Endodermal cell (in vitro differentiated cells): Measurements from ENCODE around the gene MCF2. TPM values are rescaled to one million over a fixed set of nuclear protein-coding genes. Genes with fewer than 3 reads are reported as not detected.

Experiments used
- DNase-seq: peaks from one replicate; pipeline ENCODE4 v3.0.0-alpha.2; 2017
- H3K27ac ChIP-seq: 2 replicates; pipeline ENCODE4 v1.5.1; 2013; ENCODE audit warnings: mild to moderate bottlenecking, low read depth, low read length, moderate library complexity
- H3K27me3 ChIP-seq: 2 replicates; pipeline ENCODE4 v1.6.1; 2013; ENCODE audit warnings: mild to moderate bottlenecking, low read length, moderate library complexity; ENCODE audit not compliant: insufficient read depth, control insufficient read depth, poor library complexity, severe bottlenecking
- H3K36me3 ChIP-seq: 2 replicates; pipeline ENCODE4 v1.7.0; 2013; ENCODE audit warnings: mild to moderate bottlenecking, low read length, moderate library complexity; ENCODE audit not compliant: control insufficient read depth, insufficient read depth
- H3K4me1 ChIP-seq: one replicate; pipeline ENCODE4 v1.7.0; 2013; ENCODE audit warnings: low read length; ENCODE audit not compliant: control insufficient read depth, insufficient read depth
- H3K4me3 ChIP-seq: 2 replicates; pipeline ENCODE4 v1.5.1; 2013; ENCODE audit warnings: mild to moderate bottlenecking, low read length, moderate library complexity
- H3K9ac ChIP-seq: 2 replicates; pipeline ENCODE4 v1.6.1; 2013; ENCODE audit warnings: mild to moderate bottlenecking, low read length, moderate library complexity; ENCODE audit not compliant: poor library complexity, severe bottlenecking; ENCODE audit errors: extremely low read depth
- H3K9me3 ChIP-seq: 2 replicates; pipeline ENCODE4 v1.6.1; 2013; ENCODE audit warnings: mild to moderate bottlenecking, low read length, moderate library complexity; ENCODE audit not compliant: control insufficient read depth
- H3K27ac Mint-ChIP-seq: 2 replicates; pipeline ENCODE4 v1.8.0; 2020; ENCODE audit warnings: mixed read lengths
- H3K27me3 Mint-ChIP-seq: 2 replicates; pipeline ENCODE4 v1.8.0; 2021; ENCODE audit warnings: mild to moderate bottlenecking, mixed read lengths; ENCODE audit not compliant: insufficient read depth
- H3K36me3 Mint-ChIP-seq: 2 replicates; pipeline ENCODE4 v1.8.0; 2020; ENCODE audit warnings: low read depth, mixed read lengths
- H3K4me1 Mint-ChIP-seq: 2 replicates; pipeline ENCODE4 v1.8.0; 2020; ENCODE audit warnings: mixed read lengths
- H3K4me3 Mint-ChIP-seq: 2 replicates; pipeline ENCODE4 v1.8.0; 2020; ENCODE audit warnings: mild to moderate bottlenecking, moderate library complexity, mixed read lengths
- H3K9me3 Mint-ChIP-seq: 2 replicates; pipeline ENCODE4 v1.8.0; 2020; ENCODE audit warnings: mild to moderate bottlenecking, mixed read lengths
- WGBS, 2 experiments: methylation state at CpG; one replicate each; pipeline versions ENCODE4 v1.1.5 to v1.1.7; 2013; ENCODE audit warnings: missing lambda C conversion rate in 2 of 2, mixed read lengths in 1 of 2; ENCODE audit not compliant: insufficient coverage in 1 of 2, insufficient read length in 1 of 2; 5-methylcytosine and 5-hydroxymethylcytosine counted together
- total RNA-seq, 2 donors: library from RNA; stranded (reverse); fragmentation: NEBNext Ultra II Directional in 1 of 2; extraction: Animal tissue kit (Norgen Biotek cat#: 25700) in 1 of 2; gene quantifications; 2 replicates in 1 of 2; 3 replicates in 1 of 2; pipeline ENCODE4 v1.2.1, GENCODE V29; 2021
- TF ChIP-seq, protein P1 (sequence below): fragments of 200-600 bp; sonication (generic); conservative IDR thresholded peaks from 2 replicates; pipeline ENCODE4 v1.5.0; 2021; ENCODE audit warnings: antibody characterized with exemption, mild to moderate bottlenecking

The MCF2 gene
- total RNA-seq, 2 donors from 2014 or later: 1.1 to 2.1 TPM

DNA sequence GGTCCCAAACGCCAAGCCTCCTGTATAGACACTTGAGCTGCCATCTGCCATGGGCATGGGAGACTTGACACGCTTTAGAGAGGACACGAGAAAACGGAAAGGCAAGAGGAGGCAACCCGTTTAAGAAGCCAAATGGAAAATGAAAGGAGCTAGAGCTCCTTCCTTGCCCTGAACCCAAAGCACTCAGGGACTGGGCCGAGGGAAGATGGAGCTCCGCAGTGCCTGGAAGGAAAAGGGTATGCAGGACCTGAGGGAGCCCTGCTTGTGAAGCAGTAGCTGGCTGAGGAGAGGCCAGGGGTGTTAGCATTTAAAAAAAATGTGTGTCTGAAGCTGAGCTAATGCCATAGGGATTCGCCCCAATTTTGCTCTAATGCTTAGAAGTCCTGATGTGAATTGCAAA, 15.1 kb downstream of the MCF2 start:
- H3K9me3 Mint-ChIP-seq: no peaks in the 10 kb centered on the region
- no peak overlapping the region for H3K27ac Mint-ChIP-seq
- Histone ChIP-seq H3K4me3 (no peak overlapping the region), H3K27me3 (peaks cover 46% of the 10 kb centered on the region), H3K36me3 (no peaks in the 10 kb centered on the region), H3K27ac (no peak overlapping the region), H3K9me3 (no peaks in the 10 kb centered on the region), H3K4me1 (no peaks in the 10 kb centered on the region), H3K9ac (no peak overlapping the region)
- peaks cover 36% of the 10 kb centered on the region for H3K27me3 Mint-ChIP-seq
- TF ChIP-seq, protein P1, sequence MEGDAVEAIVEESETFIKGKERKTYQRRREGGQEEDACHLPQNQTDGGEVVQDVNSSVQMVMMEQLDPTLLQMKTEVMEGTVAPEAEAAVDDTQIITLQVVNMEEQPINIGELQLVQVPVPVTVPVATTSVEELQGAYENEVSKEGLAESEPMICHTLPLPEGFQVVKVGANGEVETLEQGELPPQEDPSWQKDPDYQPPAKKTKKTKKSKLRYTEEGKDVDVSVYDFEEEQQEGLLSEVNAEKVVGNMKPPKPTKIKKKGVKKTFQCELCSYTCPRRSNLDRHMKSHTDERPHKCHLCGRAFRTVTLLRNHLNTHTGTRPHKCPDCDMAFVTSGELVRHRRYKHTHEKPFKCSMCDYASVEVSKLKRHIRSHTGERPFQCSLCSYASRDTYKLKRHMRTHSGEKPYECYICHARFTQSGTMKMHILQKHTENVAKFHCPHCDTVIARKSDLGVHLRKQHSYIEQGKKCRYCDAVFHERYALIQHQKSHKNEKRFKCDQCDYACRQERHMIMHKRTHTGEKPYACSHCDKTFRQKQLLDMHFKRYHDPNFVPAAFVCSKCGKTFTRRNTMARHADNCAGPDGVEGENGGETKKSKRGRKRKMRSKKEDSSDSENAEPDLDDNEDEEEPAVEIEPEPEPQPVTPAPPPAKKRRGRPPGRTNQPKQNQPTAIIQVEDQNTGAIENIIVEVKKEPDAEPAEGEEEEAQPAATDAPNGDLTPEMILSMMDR: no peak
- H3K4me1 Mint-ChIP-seq: peaks cover 7% of the 10 kb centered on the region
- peak; percentile 47 for DNase-seq
- 72 to 89% methylated on average over 2 to 8 of the region's 8 CpGs for WGBS, 2 experiments
- H3K4me3 Mint-ChIP-seq: peak overlapping the region; percentile 53
- no peaks in the 10 kb centered on the region for H3K36me3 Mint-ChIP-seq

DNA sequence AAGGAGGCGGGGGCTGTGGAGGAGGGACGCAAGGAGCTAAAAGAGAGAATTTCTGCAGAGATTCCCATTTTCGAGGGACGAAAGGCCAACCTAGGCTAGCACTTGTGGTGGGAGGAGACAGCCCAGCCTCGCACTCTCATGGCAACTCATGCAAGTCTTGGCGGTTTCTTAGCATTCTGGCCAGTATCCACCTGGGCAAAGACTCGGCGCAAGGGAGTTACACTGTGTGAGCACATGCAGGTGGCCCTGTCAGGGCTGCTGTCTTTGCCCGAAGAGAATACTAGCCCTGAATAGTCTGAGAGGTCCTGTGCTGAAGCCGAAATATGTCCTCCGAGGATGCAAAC, 15.5 kb downstream of the MCF2 start:
- Mint-ChIP-seq H3K9me3 (no peaks in the 10 kb centered on the region), H3K4me3 (peak overlapping the region; percentile 53), H3K27me3 (peaks cover 36% of the 10 kb centered on the region), H3K4me1 (peaks cover 7% of the 10 kb centered on the region), H3K27ac (no peak overlapping the region), H3K36me3 (no peaks in the 10 kb centered on the region)
- TF ChIP-seq, protein P1: no peak
- no peak overlapping the region for H3K9ac ChIP-seq
- H3K4me3 ChIP-seq: peak overlapping the region; percentile 60
- no peaks in the 10 kb centered on the region for H3K9me3 ChIP-seq
- H3K27me3 ChIP-seq: peaks cover 46% of the 10 kb centered on the region
- no peaks in the 10 kb centered on the region for H3K4me1 ChIP-seq
- no peak overlapping the region for H3K27ac ChIP-seq
- H3K36me3 ChIP-seq: no peaks in the 10 kb centered on the region
- 44 to 46% methylated on average over 4 to 11 of the region's 11 CpGs for WGBS, 2 experiments
- peak; percentile 74 for DNase-seq

DNA sequence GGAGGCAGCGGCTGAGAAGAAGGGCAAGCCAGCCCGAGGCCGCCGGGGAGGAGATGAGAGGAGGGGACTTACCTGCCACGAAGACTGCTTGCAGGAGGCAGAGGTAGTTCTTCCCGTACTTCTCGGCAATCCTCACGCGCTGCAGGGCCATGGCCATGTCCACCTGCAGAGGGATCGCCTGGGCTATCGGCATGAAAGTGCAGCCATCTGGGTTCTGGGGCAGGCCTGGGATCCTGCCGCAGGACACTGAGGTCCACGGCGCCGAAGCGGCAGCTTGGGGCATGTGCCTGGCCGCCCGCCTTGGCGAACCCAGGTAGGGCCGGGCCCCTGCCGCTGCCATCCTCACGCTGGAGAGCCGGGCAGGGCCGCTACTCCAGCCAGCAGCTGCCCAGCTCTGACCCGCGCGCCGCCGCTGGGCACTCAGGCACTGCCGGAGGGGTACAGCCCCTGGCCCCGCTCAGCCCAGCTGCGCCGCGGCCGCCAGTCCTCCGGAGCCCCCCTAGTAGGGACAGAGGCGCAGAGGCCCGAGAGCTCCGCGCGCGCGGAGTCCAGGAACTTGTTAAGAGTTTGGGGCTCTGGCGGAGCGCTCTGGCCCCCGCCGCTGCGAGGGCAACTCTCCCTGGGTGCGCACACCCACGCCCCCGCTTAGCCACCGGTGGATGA, 16.0 kb downstream of the MCF2 start:
- H3K36me3 ChIP-seq: no peaks in the 10 kb centered on the region
- Mint-ChIP-seq H3K27ac (no peak overlapping the region), H3K4me1 (peaks cover 7% of the 10 kb centered on the region), H3K4me3 (peak overlapping the region; percentile 53), H3K36me3 (no peaks in the 10 kb centered on the region), H3K27me3 (peaks cover 36% of the 10 kb centered on the region), H3K9me3 (no peaks in the 10 kb centered on the region)
- H3K27ac ChIP-seq: no peak overlapping the region
- H3K4me3 ChIP-seq: peak overlapping the region; percentile 60
- TF ChIP-seq, protein P1: peak; percentile 10
- H3K9ac ChIP-seq: no peak overlapping the region
- DNase-seq: peak; percentile 74
- no peaks in the 10 kb centered on the region for H3K9me3 ChIP-seq
- peaks cover 46% of the 10 kb centered on the region for H3K27me3 ChIP-seq
- H3K4me1 ChIP-seq: no peaks in the 10 kb centered on the region
- WGBS, 2 experiments: 0 to 3% methylated on average over 1 to 50 of the region's 52 CpGs
